ENCODE measurements around the gene BCR.

BCR gene

DNA sequence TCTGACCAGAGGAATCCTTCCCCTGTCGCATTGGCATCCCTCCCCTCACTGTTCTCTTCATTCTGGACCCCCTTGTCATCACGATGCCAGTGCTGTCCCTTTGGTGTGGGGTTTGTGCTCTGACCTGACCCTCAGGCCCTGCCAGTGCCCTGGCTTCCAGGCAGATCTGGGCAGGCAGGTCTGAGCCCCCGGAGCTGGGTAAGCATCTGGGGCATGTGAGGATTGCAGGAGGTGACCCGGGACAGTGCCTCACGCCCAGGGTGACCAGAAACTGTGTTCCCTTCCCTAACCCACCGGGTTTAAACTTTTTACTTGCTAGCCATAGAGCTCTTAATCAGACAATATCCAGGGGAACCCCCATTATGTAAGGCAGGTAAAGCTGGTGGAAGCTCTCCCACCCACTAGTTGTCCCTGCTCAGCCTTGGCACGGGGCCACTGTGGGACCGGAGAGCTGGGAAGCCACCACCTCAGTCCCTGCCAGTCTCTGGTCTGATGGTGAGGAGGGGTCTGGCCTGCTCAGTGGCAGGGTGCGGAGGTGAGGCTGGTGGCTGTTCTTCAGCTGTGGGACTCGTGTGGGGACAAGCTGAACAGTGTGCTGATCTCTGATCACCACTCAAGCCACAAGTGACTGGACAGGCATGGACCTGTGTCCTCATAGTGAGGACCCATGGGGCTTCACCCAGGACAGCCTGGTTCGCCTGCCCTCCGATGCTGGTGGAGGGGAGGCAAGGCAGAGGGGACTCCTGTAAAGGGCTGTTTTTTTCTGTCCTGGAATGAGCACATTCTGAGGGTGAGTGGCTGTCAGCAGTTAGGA is 38.0 kb downstream of the BCR start:
- no peak for DNase-seq

DNA sequence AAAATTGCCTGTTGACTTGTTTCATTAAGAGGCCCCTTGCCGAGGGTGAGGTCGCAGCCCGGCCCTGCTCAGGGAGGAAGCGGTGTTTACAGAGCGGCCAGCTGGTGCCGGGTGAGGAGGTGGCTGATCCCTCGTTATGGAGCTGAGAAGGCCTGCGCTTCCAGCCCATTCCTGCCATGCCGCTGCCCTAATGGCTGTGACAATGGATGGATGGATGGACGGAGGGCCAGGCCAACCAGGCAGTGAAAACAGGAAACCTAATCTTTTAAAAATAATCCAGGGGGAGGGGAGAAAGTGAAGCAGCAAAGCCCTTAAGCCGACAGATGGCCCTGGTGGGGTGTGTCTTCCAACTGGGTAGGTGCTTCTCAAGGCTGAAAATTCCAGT is 38.5 kb downstream of the BCR start:
- DNase-seq = peak; percentile 80

DNA sequence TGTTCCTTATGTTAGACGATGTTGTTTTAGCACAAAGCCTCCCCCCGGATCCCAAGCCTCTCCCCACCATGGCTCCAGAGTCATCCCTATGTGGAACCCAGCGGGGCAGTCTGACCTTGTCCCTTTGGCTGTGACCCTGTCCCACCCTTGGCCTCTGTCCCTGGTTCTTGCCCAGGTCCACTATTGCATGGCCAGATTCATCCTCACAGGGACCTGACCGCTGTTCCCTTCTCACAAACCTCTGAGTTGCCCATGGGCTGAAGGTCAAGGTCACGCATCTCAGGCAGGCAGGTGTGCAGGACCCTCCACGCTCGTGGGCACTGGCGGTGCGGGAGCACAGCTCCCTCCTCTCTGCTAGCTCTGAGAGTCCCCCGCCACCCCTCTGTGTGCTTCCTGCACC is 39.0 kb downstream of the BCR start:
- DNase-seq = no peak

DNA sequence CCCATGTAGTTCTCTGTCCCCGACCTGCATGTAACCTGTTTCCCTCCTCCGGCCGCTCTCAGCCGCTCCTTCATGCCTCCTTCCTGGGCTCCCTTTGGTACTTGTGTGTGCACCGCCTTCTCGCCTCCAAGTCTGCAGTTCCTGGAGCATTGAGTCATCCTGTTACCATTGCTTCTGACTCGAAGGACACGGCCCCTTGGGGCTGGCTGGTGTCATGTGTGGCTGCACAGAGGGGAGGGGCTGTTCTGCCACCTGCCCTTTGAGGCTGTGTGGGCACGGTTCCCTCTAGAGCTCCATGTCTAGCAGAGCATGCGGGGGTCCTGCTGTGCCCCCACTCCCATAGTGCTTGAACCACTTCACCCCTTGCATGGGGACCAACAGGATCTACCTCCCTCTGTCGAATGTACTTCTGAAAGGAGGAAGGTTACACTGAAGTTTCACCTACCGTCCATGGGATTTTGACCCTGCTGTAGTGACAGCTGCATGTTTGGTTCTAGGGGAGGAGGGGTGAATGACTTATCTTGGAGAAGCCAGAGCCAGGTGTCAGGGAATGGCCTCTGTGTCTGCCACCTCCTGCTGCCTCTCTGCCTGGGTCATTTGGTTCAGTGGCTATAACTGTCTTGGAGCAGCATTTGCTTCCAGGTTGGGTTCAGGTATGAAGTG is 39.6 kb downstream of the BCR start:
- DNase-seq = no peak

DNA sequence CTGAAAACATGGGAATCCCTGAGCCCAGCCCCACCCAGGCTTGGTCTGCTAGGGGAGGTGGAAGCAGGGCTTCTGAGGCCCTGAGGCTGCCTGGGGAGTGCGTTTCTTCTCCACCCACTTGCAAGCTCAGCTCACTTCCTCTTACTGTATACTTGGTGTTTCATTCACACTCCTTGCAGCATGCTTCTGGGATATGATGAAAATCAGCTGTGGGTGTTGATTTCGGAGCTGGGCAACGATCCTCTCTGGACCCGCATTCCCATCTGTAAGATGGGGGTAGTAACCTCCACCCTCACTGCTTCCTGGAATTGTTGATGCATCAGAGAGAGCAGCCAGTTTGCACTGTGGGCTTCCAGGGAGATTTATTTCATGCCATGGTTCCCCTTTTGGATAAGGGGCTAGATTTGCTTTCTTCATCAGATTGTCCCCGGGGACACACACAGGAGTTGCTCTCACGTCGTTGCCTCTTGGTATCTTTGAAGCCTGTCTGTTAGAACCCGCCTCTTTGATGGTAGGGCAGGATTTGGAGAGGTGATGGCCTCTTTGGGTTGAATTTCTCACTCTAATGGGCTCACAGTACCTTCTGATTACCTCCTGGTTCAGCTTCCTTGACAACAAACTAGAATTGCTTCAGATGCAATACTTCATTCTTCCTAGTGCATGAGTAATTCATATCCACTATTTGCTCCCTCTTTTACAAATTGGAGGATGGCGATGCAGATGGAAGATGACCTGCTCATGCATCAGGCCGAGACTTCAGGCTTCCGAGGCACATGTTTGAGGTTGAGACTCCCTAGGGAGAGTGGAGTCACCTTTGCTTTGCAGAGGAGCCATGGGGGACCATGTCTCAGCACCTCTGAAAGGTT is 40.4 kb downstream of the BCR start:
- no peak for DNase-seq

DNA sequence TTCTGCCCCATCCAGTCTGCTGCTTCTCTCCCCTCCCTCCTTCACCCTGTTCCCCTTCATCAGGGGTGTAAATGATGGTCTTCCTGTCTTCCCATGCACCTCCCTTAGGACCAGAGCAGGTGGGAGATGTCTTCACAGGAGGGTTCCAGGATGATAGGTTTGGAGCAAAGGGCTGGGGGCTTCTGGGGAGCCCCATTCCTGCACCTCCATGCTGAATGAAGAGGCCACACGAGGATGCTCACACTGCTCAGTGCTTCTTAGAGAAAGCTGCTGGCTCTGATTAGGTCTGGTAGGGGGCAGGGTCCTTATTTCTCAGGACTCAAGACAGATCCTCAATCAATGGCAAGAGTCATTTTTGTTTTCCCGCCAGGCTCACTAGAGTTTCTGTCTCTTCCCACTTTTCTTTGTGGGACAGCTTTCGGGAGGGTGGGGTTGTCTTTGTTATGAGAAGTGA is 41.1 kb downstream of the BCR start:
- no peak for DNase-seq

DNA sequence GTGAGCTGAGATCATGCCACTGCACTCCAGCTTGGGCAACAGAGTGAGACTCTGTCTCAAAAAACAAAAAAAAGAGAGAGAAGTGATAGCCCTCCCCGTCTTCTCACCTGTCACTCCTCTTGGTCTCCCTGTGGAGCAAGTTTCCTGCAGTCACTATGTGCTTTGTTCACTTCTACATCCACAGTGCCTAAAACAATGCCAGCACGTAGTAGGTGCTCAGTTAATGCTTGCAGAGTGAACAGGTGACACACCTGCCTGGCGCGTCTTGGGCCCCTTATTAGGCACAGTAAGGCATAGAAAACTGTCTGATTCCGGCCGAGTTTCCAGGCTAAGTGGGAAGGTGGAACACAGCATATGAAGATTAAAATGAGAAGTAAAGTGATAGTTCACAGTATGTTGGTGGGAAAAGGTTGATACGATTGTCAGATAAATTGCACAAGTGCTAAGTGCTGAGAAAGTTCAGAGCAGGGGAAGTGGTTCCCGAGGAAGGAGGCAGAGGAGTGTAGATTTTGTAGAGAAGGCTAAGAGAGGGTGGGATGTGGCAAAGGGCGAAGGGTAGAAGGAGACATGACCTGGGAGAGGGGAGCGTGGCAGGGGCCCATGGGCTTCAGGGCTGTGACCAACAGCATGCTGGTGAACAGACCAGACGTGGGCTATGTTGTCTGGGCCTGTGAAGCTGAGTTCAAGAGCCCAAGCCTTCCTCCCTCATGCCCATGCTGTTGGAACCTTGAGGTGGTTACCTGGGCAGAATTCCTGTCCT is 41.9 kb downstream of the BCR start:
- no peak for DNase-seq

DNA sequence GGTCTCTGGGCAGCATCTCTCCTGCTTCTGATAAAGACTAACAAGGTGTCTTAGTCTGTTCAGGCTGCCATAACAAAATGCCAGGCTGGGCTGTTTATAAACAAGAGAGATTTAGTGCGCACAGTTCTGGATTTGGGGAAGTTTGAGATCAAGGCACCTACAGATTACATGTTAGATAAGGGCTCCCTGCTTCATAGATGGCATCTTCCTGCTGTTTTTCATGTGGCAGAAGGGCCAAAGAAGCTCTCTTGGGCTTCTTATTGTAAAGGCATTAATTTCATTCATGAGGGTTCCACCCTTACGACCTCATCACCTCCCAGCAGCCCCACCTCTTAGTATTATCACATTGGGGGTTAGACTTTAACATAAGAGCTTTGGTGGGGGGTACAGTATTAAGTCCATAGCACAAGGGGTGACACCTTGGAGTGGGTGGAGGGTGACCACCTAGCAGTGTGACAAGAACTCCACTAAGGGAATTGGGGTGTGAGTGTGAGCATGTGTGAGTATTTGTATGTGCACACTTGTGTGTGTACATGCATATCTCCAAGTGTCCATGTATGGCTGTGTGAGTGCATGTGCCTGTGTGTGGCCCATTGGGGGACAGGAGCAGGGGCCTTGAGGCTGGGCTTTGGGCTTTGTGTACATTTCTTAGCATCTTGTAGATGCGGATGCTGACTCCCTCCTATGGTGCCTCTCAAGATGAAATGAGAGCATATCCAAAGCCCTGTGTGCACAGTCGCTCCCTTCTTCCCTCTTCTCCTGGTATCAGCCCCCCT is 42.7 kb downstream of the BCR start:
- no peak for DNase-seq

DNA sequence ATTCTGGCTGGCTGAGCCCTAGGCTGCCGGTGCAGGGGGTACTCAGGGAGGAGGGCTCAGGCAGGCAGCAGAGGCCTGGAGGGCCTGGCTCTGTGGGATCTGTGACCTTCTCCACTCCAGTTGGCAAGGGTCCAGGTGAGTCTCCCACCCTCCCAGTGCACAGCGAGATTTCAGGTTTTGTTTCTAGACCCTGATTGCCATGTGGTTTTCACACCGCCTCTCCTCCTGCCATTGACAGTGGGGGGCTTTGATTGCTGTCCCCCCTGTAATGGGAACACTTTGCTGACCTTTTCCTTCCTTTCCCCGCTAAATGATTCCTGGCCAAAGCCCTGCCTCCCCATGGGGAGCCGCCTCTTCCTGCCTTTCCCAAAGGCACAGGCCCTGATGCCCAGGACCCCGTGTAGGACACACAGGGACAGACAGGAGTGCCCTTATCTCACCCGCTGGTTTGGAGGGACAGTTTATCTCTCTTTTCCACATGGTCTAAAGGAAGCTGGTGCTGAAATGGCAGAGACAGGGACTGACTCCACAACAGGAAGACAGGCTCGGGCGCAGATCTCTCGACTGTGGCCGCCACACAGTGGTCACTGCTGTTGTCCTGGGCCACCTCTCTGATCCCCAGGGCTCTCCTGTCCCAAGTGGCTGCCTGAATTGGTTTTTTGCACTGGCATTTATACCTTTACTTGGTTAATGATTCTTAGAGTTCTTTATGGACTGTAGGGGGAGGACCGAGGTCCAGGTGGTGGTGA is 43.4 kb downstream of the BCR start:
- DNase-seq = no peak

DNA sequence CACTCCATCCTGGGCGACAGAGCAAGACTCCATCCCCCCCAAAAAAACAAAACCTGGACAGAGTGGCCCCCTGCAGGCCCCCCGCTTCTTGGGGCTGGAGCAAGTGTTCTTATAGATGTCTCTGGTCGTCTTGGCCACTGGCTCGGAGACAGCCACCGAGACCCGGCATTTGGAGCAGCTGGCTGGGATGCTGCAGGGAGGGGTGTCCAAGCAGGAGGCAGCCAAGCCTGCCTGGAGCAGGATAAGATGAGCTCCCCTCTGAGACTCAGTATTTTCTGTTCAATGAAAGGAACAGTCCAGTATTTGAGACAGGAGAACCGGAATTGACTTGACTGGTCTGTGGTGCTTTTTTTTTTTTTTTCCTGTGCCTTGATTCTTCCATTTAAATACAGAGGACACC is 44.5 kb downstream of the BCR start:
- DNase-seq = no peak

DNA sequence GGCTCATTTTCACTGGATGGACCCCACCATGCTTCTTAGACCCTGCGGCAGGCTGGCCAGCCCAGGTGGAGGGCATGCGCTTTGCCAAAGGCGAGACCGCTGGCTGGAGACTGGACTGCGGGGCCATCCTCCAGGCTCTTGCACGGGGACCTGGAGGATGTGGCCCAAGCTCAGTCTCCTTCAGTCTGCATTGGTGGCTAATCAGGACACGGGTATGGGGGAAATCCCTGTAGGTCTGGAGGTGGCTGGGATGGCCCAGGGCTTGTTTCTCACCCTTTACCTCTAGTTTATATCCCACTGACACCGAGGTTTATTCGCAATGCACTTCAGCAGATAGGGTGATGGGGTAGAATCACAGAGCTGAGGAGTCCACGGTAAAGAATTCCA is 45.0 kb downstream of the BCR start:
- DNase-seq = no peak

DNA sequence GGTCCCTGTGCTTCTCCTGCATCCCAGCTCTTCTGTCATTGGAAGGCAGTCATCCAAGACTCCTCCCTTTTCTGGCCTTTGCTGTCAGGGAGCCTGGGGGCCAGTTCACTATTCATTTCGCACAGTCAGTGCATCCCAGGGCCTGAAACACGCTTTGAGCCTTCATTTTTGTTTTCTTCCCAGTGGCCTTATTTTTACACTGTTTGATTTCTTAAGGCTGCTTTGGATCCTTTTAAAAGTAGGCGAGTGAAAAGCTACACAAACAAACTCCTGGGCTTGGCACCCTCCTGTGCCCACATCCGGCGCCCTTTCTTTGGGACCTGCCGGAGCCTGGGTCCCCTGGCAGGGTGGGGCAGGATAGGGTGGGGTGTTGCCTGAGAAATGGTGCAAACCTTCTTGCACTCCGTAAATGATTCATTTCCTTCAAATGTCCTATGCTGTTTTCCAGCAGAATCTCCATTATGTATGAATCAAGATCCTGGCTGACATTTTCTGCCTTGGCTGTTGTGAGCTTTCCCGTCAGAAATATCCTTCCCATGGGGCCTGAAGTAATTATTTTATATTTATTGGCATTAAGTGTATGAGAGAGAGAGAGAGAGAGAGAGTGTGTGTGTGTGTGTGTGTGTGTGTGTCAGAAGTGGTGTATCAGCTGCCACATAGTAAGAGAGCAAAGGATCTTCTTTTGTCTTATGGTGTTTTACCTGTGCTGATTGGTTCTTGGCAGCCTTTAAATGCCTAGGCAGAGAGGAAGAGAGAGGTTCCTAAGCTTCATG is 45.6 kb downstream of the BCR start:
- no peak for DNase-seq

DNA sequence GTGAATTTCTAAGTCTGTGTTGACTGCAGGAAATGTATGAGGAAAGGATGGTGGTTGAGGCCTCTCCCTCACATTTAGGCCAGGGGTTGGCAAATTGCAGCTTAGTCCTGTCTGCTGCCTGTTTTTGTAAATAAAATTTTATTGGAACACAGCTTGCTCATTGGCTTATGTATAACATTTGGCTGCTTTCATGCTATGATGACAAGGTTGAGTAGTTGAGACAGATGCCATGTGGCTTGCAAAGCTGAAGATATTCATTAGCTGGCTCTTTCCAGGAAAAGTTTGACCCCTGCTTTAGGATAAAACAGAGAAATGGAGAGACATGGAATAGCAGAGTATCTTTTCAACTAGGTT is 46.2 kb downstream of the BCR start:
- DNase-seq = no peak

DNA sequence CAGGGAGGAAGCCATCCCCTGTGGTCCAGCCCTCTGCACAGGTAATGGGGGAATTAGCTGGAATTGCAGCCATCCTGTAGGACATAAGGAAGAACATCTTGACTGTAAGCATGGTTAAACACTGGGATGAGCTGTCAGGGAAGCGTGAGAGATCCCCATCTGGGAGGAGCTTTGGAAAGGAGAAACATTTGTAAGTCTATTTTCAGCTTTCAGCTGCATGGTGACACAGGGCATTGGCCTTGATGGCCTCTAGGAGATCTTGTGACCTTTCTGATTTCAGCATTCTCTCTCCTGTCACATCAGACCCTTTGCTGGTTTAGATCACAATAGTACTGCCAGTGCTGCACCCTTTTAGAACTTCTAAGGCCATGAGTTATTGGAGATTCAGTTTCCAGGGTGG is 47.1 kb downstream of the BCR start:
- DNase-seq = no peak

DNA sequence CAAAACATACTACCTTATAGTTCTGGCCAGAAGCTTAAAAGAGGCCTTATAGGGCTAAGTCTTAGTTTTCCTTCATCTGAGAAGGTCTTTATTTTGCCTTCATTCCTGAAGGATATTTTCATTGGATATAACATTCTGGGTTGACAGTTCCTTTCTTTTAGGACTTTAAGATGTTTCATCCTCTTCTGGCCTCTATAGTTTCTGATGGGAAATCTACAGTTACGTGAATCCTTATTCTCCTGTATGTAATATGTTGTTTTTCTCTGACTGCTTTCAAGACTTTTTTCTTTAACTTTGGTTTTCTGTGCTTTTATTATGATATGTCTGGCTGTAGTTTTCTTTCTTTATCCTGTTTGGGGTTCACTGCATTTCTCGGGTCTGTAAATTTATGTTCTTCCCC is 48.2 kb downstream of the BCR start:
- no peak for DNase-seq

DNA sequence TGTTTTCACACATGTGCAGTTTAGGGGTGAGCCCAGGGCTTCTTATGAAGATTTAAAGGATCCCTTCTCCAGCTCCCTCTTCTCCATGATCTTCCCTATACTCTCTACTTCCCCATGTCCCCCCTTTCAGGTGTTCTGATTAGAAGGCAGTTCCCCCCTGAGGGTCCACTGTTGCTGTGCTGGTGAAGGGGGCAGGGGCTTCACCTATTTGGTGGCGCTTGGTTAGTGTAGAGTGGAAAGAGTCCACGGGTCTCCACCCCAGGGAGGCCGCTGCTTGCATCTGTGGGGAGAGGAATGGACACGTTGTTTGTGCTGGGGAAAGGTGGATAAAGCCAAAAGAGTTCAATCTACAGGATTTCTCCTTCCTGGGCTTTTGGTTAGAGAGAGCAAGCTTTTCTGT is 49.3 kb downstream of the BCR start:
- no peak for DNase-seq

DNA sequence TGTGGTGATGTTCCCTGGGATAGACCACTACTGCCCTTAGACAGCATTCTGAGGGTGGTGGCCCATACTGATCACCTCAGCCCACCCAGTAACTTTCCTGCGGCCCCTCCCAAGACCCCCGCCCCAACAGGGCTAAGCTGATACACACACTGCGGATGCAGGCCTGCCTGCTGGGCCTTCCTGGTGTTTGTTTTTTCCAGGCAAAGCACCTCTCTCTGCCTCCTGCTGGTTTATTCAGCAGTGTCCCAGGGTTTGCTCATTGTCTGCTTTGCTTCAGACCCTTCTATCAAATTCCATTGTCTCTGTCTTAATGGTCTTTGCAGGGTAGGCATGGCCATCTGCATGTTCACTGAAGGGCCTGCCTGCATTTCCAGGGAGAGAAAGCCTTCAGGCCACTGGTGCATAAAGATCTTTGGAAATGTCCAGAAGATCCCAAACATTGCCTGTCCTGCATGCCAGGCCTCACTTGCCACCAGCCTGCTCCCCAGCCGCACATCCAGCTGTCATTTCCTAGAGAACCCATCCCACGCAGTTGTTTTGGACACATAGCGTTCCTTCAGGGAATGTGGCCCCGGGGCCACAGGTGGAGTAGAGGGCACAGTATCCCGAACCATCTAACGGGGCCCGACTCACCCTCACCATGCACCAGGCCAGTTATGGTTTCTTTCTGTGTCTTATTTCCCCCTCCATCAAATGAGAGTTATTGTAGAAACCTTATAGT is 50.2 kb downstream of the BCR start:
- DNase-seq = no peak

DNA sequence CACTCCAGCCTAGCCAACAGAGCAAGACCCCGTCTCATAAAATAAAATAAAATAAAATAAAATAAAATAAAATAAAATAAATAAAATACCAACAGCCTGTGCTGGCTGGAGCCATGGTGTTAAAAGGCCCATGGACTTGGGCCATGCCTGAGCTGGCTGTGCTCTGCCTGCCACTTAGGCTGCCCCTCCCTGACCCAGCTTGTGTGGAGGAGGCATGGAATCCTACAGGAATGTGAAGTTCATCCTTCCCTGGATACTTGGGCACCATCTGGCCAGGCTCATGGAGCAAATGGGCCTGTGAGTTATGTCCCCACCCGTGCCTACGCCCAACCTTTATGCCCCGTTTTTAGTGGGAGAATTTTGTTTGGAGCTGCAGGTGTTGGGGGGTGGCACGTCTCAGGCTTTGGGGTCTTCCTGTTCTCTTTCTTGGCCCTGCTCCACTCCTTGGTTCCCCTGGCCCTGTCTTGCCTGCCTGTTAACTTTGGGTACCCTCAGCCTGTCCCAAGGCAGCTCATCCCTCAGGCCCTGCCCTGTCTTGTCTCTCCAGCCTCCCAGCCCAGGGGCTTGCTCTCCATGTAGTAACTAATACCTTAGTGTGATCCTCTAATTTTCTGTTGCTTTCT is 51.3 kb downstream of the BCR start:
- no peak for DNase-seq

DNA sequence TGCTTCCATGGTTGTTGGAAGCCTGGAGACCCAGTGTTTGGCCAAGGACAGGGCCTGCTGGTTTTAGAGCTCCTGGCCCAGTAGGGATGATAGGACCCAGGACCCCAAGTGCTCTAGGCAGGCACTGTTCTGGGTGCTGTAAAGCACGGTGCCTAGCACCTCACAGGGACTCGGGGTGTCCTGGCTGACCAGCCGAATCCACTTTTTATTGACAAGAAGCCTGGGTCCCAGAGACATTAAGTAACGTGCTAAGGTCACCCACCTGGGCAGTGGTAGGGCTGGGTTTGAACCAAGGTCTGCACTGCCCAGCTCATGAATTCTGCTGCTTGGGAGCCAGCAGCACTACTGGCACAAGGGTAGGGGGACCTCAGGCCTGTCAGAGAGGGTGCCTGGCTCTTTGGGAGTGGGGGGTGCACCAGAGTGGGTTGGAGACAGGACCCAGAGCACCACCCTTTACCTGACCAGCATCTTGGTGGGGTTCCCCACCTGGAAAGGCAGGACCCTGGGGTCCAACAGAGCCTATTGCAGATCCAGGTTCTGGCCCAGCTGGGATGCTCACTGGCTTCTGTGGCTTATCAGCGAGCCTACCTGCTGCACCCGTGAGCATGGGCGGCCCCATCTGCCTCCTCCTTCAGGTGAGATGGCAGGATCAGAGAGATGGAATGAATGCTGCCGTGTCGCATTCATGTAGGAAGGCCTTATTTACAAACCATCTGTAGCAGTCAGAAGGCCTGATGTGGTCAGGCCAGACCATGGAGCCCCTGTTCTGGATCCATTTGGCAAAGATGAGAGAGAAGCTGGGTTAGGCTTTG is 52.0 kb downstream of the BCR start:
- DNase-seq = no peak
